Fibroblast of villous mesenchyme (primary cell): ENCODE measurements around the gene TNFRSF8. TPM values are rescaled to one million over a fixed set of nuclear protein-coding genes. Genes with fewer than 3 reads are reported as not detected.
A peak's percentile ranks its signal among the peaks of the same experiment; 100 is the strongest.

Experiments
- DNase-seq: peaks from one replicate; pipeline ENCODE4 v3.0.0-alpha.2; 2010; ENCODE audit warnings: low read depth
- H3K4me3 ChIP-seq: 2 replicates; pipeline ENCODE4 v1.5.1; 2011; ENCODE audit warnings: low read depth, mild to moderate bottlenecking, low read length
- CTCF ChIP-seq: IDR thresholded peaks from 2 replicates; pipeline ENCODE4 v1.5.1; 2012; ENCODE audit warnings: low read depth, mild to moderate bottlenecking, low read length; ENCODE audit not compliant: insufficient read depth
- total RNA-seq: library from RNA; depleted of rRNA; stranded (reverse); fragments of >200 nt; gene quantifications from 2 replicates; pipeline ENCODE4 v1.2.3, GENCODE V29; 2012

Gene TNFRSF8
- total RNA-seq, 1 donor = 0.86 TPM

- TF ChIP-seq CTCF = no peak
- no peak overlapping the region for H3K4me3 ChIP-seq
- DNase-seq = no peak
Observed at GRCh38 chr1:12145616-12146342, 82.7 kb downstream of the TNFRSF8 start.

GRCh38 chr1:12146343-12147112 is 83.4 kb downstream of the TNFRSF8 start:
- no peak for DNase-seq
- TF ChIP-seq CTCF = no peak
- H3K4me3 ChIP-seq = no peak overlapping the region

- DNase-seq = no peak
- TF ChIP-seq CTCF = no peak
- no peak overlapping the region for H3K4me3 ChIP-seq
Observed at GRCh38 chr1:12147201-12147701, 84.1 kb downstream of the TNFRSF8 start.

DNA sequence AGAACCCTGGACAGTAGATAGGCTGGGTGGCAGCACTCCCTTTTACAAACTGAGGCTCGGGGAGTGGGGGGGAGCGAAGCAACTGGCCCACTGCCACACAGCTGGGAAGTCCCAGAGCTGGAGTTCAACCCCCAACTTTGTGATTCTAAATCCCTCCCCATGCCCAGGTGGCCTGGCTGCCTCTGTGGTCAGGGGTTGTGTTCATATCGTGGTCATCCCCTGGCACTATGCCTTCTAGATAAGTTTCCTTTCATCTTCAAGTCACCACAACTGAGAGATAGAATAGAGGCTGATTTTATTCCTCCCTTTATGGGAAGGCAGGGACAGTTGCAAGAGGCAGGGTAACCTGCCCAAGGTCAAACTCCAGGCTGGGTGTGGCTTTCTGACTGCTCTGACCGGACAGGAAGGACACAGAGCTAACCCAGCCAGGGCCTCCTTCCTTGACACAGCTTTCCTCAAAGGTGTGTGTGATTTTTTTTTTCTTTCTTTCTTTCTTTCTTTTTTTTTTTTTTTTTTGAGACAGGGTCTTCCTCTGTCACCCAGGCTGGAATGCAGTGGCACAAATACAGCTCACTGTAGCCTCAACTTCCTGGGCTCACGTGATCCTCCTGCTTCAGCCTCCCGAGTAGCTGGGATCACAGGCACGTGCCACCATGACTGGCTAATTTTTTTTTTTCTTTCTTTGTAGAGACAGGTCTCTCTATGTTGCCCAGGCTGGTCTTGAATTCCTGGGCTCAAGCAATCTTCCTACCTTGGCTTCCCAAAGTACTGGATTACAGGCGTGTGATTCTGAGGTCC is 85.3 kb downstream of the TNFRSF8 start:
- no peak overlapping the region for H3K4me3 ChIP-seq
- no peak for TF ChIP-seq CTCF
- peak; percentile 59 for DNase-seq

- peak; percentile 57 for DNase-seq
- no peak overlapping the region for H3K4me3 ChIP-seq
- no peak for TF ChIP-seq CTCF
Observed at GRCh38 chr1:12148958-12149790, 86.1 kb downstream of the TNFRSF8 start.

DNA sequence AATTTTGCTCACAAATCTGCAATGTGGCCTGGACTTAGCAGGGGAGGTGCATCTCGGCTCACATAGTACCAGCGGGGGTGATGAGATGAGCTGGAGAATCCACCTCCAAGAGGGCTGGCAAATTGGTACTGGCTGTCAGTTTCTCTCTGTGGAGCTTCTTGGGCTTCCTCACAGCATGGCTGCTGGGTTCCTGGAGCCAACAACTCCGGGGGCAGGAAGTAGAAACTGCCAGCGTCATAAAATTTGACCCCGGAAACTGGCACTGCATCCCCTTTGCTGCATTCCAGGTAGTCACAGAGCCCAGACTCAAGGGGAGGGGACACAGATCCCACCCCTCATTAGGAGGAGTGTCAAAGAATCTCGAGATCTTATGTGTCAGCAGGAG is 86.7 kb downstream of the TNFRSF8 start:
- TF ChIP-seq CTCF = no peak
- no peak for DNase-seq
- no peak overlapping the region for H3K4me3 ChIP-seq
